Parathyroid adenoma (tissue), 2 donors: ENCODE results near the gene SSTR4.

Source experiments
- H2AFZ ChIP-seq: fragments of 300-600 bp; sonication (generic); one replicate; pipeline ENCODE4 v1.7.0; 2017; ENCODE audit warnings: antibody characterized with exemption, mild to moderate bottlenecking
- H3K27ac ChIP-seq: fragments of 300-600 bp; sonication (generic); one replicate; pipeline ENCODE4 v1.7.0; 2017
- H3K27me3 ChIP-seq: fragments of 300-600 bp; sonication (generic); one replicate; pipeline ENCODE4 v1.7.0; 2017; ENCODE audit warnings: low read length; ENCODE audit not compliant: control insufficient read depth, insufficient read depth
- H3K36me3 ChIP-seq: fragments of 300-600 bp; sonication (generic); one replicate; pipeline ENCODE4 v1.7.0; 2017; ENCODE audit warnings: low read length; ENCODE audit not compliant: control insufficient read depth, insufficient read depth
- H3K4me1 ChIP-seq: fragments of 300-600 bp; sonication (generic); one replicate; pipeline ENCODE4 v1.7.0; 2017; ENCODE audit warnings: control low read depth
- H3K4me2 ChIP-seq: fragments of 300-600 bp; sonication (generic); one replicate; pipeline ENCODE4 v1.7.0; 2017; ENCODE audit warnings: low read length
- H3K4me3 ChIP-seq: fragments of 300-600 bp; sonication (generic); one replicate; pipeline ENCODE4 v1.7.0; 2017; ENCODE audit warnings: low read depth, low read length
- H3K79me2 ChIP-seq: fragments of 300-600 bp; sonication (generic); one replicate; pipeline ENCODE4 v1.7.0; 2017; ENCODE audit warnings: control low read depth
- H3K9ac ChIP-seq: fragments of 300-600 bp; sonication (generic); one replicate; pipeline ENCODE4 v1.7.0; 2017; ENCODE audit warnings: mild to moderate bottlenecking
- H3K9me3 ChIP-seq: fragments of 300-600 bp; sonication (generic); one replicate; pipeline ENCODE4 v1.7.0; 2017; ENCODE audit warnings: low read length; ENCODE audit not compliant: control insufficient read depth
- TF ChIP-seq, protein P1 (sequence below): fragments of 300-600 bp; sonication (generic); IDR thresholded peaks from one replicate; pipeline ENCODE4 v1.7.0; 2017; ENCODE audit warnings: antibody characterized with exemption, mild to moderate bottlenecking
- donor health status: primary hyperparathyroidism.

Gene SSTR4

DNA sequence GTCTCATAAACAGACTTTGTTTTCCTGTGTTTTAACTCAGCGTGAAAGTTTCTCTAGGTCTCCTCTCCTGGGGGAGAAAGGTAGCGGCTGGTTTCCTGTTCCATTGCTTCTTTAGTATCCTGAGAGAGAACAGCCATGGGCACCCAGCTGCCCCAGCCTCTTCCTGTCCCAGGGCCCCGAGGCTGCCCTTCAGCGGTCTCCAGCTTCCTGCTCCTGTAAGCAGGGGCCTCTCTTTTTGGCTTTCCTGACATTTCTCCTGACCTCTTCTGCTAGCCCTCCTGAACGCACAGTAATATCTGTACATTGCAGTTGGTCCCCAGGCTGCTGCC lies 2.4 kb upstream of the SSTR4 start:
- H3K79me2 ChIP-seq = no peaks in the 10 kb centered on the region
- H3K27ac ChIP-seq = no peak overlapping the region
- no peaks in the 10 kb centered on the region for H3K36me3 ChIP-seq
- no peak overlapping the region for H2AFZ ChIP-seq
- H3K27me3 ChIP-seq = no peaks in the 10 kb centered on the region
- H3K4me1 ChIP-seq = no peaks in the 10 kb centered on the region
- TF ChIP-seq, protein P1, sequence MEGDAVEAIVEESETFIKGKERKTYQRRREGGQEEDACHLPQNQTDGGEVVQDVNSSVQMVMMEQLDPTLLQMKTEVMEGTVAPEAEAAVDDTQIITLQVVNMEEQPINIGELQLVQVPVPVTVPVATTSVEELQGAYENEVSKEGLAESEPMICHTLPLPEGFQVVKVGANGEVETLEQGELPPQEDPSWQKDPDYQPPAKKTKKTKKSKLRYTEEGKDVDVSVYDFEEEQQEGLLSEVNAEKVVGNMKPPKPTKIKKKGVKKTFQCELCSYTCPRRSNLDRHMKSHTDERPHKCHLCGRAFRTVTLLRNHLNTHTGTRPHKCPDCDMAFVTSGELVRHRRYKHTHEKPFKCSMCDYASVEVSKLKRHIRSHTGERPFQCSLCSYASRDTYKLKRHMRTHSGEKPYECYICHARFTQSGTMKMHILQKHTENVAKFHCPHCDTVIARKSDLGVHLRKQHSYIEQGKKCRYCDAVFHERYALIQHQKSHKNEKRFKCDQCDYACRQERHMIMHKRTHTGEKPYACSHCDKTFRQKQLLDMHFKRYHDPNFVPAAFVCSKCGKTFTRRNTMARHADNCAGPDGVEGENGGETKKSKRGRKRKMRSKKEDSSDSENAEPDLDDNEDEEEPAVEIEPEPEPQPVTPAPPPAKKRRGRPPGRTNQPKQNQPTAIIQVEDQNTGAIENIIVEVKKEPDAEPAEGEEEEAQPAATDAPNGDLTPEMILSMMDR = no peak
- H3K4me3 ChIP-seq = no peak overlapping the region
- H3K4me2 ChIP-seq = no peak overlapping the region
- no peak overlapping the region for H3K9ac ChIP-seq
- no peaks in the 10 kb centered on the region for H3K9me3 ChIP-seq

DNA sequence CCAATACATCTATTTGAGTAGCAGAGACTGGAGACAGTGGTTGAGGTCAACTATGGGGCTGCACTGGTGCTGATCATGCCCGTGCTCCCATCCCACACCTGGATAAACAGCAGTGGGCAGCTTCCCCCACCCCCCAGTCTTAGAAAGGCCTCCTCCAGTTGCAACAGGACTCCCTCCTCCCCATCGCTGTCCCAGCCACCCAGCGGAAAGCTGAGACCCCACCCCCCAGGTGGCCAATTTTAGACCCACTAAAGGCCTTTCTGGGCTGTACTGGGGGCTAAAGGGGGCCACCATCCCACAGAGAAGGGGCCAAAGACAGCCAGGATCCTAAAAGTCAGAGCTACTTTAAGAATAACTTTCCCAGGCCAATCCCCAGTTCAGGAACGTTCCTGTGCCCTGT lies 1.2 kb upstream of the SSTR4 start:
- Histone ChIP-seq H3K4me3 (no peak overlapping the region), H2AFZ (no peak overlapping the region), H3K9me3 (no peaks in the 10 kb centered on the region), H3K4me1 (no peaks in the 10 kb centered on the region), H3K27ac (no peak overlapping the region), H3K27me3 (no peaks in the 10 kb centered on the region), H3K79me2 (no peaks in the 10 kb centered on the region), H3K4me2 (no peak overlapping the region), H3K9ac (no peak overlapping the region), H3K36me3 (no peaks in the 10 kb centered on the region)
- TF ChIP-seq, protein P1 = no peak

DNA sequence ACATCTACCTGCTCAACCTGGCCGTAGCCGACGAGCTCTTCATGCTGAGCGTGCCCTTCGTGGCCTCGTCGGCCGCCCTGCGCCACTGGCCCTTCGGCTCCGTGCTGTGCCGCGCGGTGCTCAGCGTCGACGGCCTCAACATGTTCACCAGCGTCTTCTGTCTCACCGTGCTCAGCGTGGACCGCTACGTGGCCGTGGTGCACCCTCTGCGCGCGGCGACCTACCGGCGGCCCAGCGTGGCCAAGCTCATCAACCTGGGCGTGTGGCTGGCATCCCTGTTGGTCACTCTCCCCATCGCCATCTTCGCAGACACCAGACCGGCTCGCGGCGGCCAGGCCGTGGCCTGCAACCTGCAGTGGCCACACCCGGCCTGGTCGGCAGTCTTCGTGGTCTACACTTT lies 619 bp downstream of the SSTR4 start:
- Histone ChIP-seq H3K79me2 (no peaks in the 10 kb centered on the region), H3K27ac (no peak overlapping the region), H3K4me1 (no peaks in the 10 kb centered on the region), H3K9ac (no peak overlapping the region), H2AFZ (no peak overlapping the region), H3K4me2 (no peak overlapping the region), H3K9me3 (no peaks in the 10 kb centered on the region), H3K4me3 (no peak overlapping the region), H3K36me3 (no peaks in the 10 kb centered on the region), H3K27me3 (no peaks in the 10 kb centered on the region)
- TF ChIP-seq, protein P1 = no peak

DNA sequence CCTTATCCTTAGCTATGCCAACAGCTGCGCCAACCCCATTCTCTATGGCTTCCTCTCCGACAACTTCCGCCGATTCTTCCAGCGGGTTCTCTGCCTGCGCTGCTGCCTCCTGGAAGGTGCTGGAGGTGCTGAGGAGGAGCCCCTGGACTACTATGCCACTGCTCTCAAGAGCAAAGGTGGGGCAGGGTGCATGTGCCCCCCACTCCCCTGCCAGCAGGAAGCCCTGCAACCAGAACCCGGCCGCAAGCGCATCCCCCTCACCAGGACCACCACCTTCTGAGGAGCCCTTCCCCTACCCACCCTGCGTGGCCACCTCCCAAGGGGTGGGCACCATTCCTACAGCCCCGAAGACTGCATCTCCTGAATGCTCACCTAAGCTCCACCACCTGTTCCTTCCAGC lies 1.3 kb downstream of the SSTR4 start:
- H3K27ac ChIP-seq = no peak overlapping the region
- no peaks in the 10 kb centered on the region for H3K79me2 ChIP-seq
- H3K27me3 ChIP-seq = no peaks in the 10 kb centered on the region
- H3K4me3 ChIP-seq = no peak overlapping the region
- H3K4me2 ChIP-seq = no peak overlapping the region
- H3K9me3 ChIP-seq = no peaks in the 10 kb centered on the region
- H3K4me1 ChIP-seq = no peaks in the 10 kb centered on the region
- no peak overlapping the region for H3K9ac ChIP-seq
- no peak overlapping the region for H2AFZ ChIP-seq
- H3K36me3 ChIP-seq = no peaks in the 10 kb centered on the region
- TF ChIP-seq, protein P1 = no peak

DNA sequence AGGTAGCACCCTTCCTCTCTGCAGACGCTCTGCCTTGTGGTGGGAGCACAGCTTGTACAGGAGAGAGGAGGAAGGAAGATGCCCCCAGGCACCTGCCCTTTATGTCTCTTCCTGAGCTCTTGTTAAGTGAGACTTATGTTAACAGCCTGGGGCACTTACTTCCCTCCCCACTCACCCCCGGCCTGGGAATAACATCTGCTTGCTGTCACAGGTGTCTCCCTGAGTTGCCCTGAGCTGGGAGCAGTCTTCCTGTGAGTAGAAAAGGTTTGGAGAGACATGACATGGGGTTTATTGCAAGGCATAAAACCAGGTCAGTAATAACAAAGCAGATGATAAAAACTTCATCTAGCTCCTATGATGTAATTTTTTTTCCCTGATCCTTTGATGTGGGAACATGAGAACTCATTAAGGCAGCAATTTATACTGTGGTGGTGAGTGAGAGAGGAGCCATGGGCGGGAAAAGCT lies 1.9 kb downstream of the SSTR4 start:
- H3K9ac ChIP-seq = no peak overlapping the region
- H3K79me2 ChIP-seq = no peaks in the 10 kb centered on the region
- no peak overlapping the region for H3K4me2 ChIP-seq
- no peaks in the 10 kb centered on the region for H3K9me3 ChIP-seq
- H2AFZ ChIP-seq = no peak overlapping the region
- TF ChIP-seq, protein P1 = no peak
- no peak overlapping the region for H3K27ac ChIP-seq
- H3K4me3 ChIP-seq = no peak overlapping the region
- H3K4me1 ChIP-seq = no peaks in the 10 kb centered on the region
- H3K36me3 ChIP-seq = no peaks in the 10 kb centered on the region
- no peaks in the 10 kb centered on the region for H3K27me3 ChIP-seq
